CD4-positive, alpha-beta memory T cell (primary cell): Measurements from ENCODE around the gene ZNF837. TPM values are rescaled to one million over a fixed set of nuclear protein-coding genes. Genes with fewer than 3 reads are reported as not detected.

Source experiments
- CTCF ChIA-PET: fragments of 350-600 bp; sonication (Branson Sonifier 250); formaldehyde crosslinking; loops from one replicate; lab custom pipeline; 2021; ENCODE audit warnings: inconsistent platforms; ENCODE audit not compliant: partially characterized antibody; lab: Charles Lee
- POLR2A ChIA-PET: fragments of 350-600 bp; sonication (Branson Sonifier 250); formaldehyde crosslinking; loops from one replicate; lab custom pipeline; 2021; ENCODE audit not compliant: partially characterized antibody; lab: Charles Lee
- DNase-seq, 5 donors: peaks; one replicate each; pipeline versions ENCODE4 v3.0.0 to v3.0.0-alpha.2; 2020 to 2022; ENCODE audit warnings: mixed read lengths in 1 of 5
- H3K27ac ChIP-seq: one replicate; pipeline ENCODE4 v1.7.0; 2013; ENCODE audit warnings: low read depth, low read length
- H3K27me3 ChIP-seq: 2 replicates; pipeline ENCODE4 v1.7.0; 2013; ENCODE audit warnings: mild to moderate bottlenecking, low read length, moderate library complexity; ENCODE audit not compliant: insufficient read depth
- H3K36me3 ChIP-seq: 2 replicates; pipeline ENCODE4 v1.7.0; 2013; ENCODE audit warnings: mild to moderate bottlenecking, low read length, moderate library complexity; ENCODE audit not compliant: insufficient read depth
- H3K4me1 ChIP-seq: 2 replicates; pipeline ENCODE4 v1.7.0; 2013; ENCODE audit warnings: mild to moderate bottlenecking, low read length, moderate library complexity; ENCODE audit not compliant: insufficient read depth
- H3K4me3 ChIP-seq, 2 donors: one replicate each; pipeline ENCODE4 v1.7.0; 2013; ENCODE audit warnings: low read length in 2 of 2, mild to moderate bottlenecking in 1 of 2
- H3K9me3 ChIP-seq, 2 donors: one replicate each; pipeline ENCODE4 v1.7.0; 2013; ENCODE audit warnings: low read length in 2 of 2, control low read depth in 1 of 2; ENCODE audit not compliant: control insufficient read depth in 1 of 2
- H3K27ac Mint-ChIP-seq, 7 donors: one replicate each; pipeline ENCODE4 v1.8.0; 2020 to 2021; ENCODE audit warnings: mixed read lengths in 7 of 7, mild to moderate bottlenecking in 6 of 7, inconsistent platforms in 3 of 7, moderate library complexity in 3 of 7
- H3K27me3 Mint-ChIP-seq, 2 donors: one replicate each; pipeline ENCODE4 v1.8.0; 2020 to 2021; ENCODE audit warnings: mixed read lengths in 2 of 2
- H3K36me3 Mint-ChIP-seq, 2 donors: one replicate each; pipeline ENCODE4 v1.8.0; 2020 to 2021; ENCODE audit warnings: mixed read lengths in 2 of 2, inconsistent platforms in 1 of 2, mild to moderate bottlenecking in 1 of 2
- H3K4me1 Mint-ChIP-seq, 4 donors: one replicate each; pipeline ENCODE4 v1.8.0; 2020 to 2021; ENCODE audit warnings: mixed read lengths in 4 of 4, mild to moderate bottlenecking in 1 of 4
- H3K4me3 Mint-ChIP-seq, 8 donors: one replicate each; pipeline ENCODE4 v1.8.0; 2020 to 2021; ENCODE audit warnings: mixed read lengths in 8 of 8, mild to moderate bottlenecking in 7 of 8, moderate library complexity in 6 of 8, inconsistent platforms in 3 of 8
- H3K9me3 Mint-ChIP-seq, 8 donors: one replicate each; pipeline ENCODE4 v1.8.0; 2020 to 2021; ENCODE audit warnings: mixed read lengths in 8 of 8, mild to moderate bottlenecking in 5 of 8, inconsistent platforms in 3 of 8, moderate library complexity in 1 of 8
- intact Hi-C: fragments of 100-400 bp; cut with micrococcal nuclease; formaldehyde crosslinking; loops from one replicate; pipeline ENCODE4 v1.15.1; 2023
- polyA plus RNA-seq, 2 donors: library from polyadenylated mRNA; unstranded; fragments of 300-500 nt; fragmentation: Illumina TruSeq; gene quantifications; one replicate each; pipeline ENCODE4 v1.2.3, GENCODE V29; 2021
- total RNA-seq, 2 experiments: library from RNA; stranded (reverse); gene quantifications; one replicate each; pipeline ENCODE4 v1.2.3, GENCODE V29; 2021

ZNF837 gene
- total and polyA plus RNA-seq, 4 experiments from 2014 or later: 3.4 to 4.6 (median 3.6) TPM

- intact Hi-C loops: no loop called here
- Histone ChIP-seq H3K27ac (no peak overlapping the region), H3K4me1 (no peaks in the 10 kb centered on the region), H3K4me3 (no peak overlapping the region), H3K9me3 (no peaks in the 10 kb centered on the region), H3K27me3 (no peaks in the 10 kb centered on the region), H3K36me3 (no peaks in the 10 kb centered on the region)
- ChIA-PET POLR2A (interaction anchor here (0.9 kb wide), 1 partner anchor 10 kb away, joined by 3 read pairs; no protein-coding TSS in a partner anchor), CTCF (interaction anchor here (1.3 kb wide), 1 partner anchor 36 kb away, joined by 3 read pairs; the partner anchor contains the start of gene ZNF584)
- H3K27me3 Mint-ChIP-seq: no peaks in the 10 kb centered on the region
- DNase-seq: no peak
- H3K9me3 Mint-ChIP-seq: no peaks in the 10 kb centered on the region
- peaks cover 0 to 3% (median 1%) of the 10 kb centered on the region in 4 donors for H3K4me1 Mint-ChIP-seq
- no peak overlapping the region for H3K4me3 Mint-ChIP-seq
- peaks cover 0 to 3% of the 10 kb centered on the region in 2 donors for H3K36me3 Mint-ChIP-seq
- H3K27ac Mint-ChIP-seq: no peak overlapping the region
These were observed 8.3 kb downstream of the ZNF837 start for GRCh38 chr19:58372311-58373133.

GRCh38 chr19:58368561-58369360, 12.1 kb downstream of the ZNF837 start:
- Mint-ChIP-seq H3K36me3 (peaks cover 0 to 3% of the 10 kb centered on the region in 2 donors), H3K27ac (no peak overlapping the region), H3K4me3 (no peak overlapping the region), H3K4me1 (peaks cover 0 to 3% (median 1%) of the 10 kb centered on the region in 4 donors), H3K9me3 (no peaks in the 10 kb centered on the region), H3K27me3 (no peaks in the 10 kb centered on the region)
- no peak overlapping the region for H3K27ac ChIP-seq
- no peaks in the 10 kb centered on the region for H3K4me1 ChIP-seq
- intact Hi-C loops: no loop called here
- H3K36me3 ChIP-seq: no peaks in the 10 kb centered on the region
- CTCF ChIA-PET: no interaction called here
- DNase-seq: no peak
- H3K9me3 ChIP-seq: no peaks in the 10 kb centered on the region
- no peak overlapping the region for H3K4me3 ChIP-seq
- POLR2A ChIA-PET: no interaction called here
- H3K27me3 ChIP-seq: no peaks in the 10 kb centered on the region

- no peaks in the 10 kb centered on the region for H3K36me3 ChIP-seq
- Mint-ChIP-seq H3K36me3 (peaks cover 0 to 3% of the 10 kb centered on the region in 2 donors), H3K9me3 (no peaks in the 10 kb centered on the region), H3K4me3 (no peak overlapping the region), H3K4me1 (peaks cover 1 to 3% (median 2%) of the 10 kb centered on the region in 4 donors), H3K27ac (no peak overlapping the region), H3K27me3 (no peaks in the 10 kb centered on the region)
- DNase-seq: no peak
- H3K4me3 ChIP-seq: no peak overlapping the region
- no peaks in the 10 kb centered on the region for H3K27me3 ChIP-seq
- POLR2A ChIA-PET: no interaction called here
- CTCF ChIA-PET: no interaction called here
- no peaks in the 10 kb centered on the region for H3K4me1 ChIP-seq
- no peak overlapping the region for H3K27ac ChIP-seq
- intact Hi-C loops: no loop called here
- H3K9me3 ChIP-seq: no peaks in the 10 kb centered on the region
These were observed 13.0 kb downstream of the ZNF837 start for GRCh38 chr19:58367698-58368454.

GRCh38 chr19:58366585-58367430, 14.0 kb downstream of the ZNF837 start:
- Mint-ChIP-seq H3K27me3 (no peaks in the 10 kb centered on the region), H3K4me1 (peaks cover 8 to 10% (median 9%) of the 10 kb centered on the region in 4 donors), H3K36me3 (peaks cover 0 to 6% of the 10 kb centered on the region in 2 donors), H3K27ac (no peak overlapping the region), H3K9me3 (no peaks in the 10 kb centered on the region), H3K4me3 (no peak overlapping the region)
- no peaks in the 10 kb centered on the region for H3K27me3 ChIP-seq
- no peaks in the 10 kb centered on the region for H3K9me3 ChIP-seq
- no peak overlapping the region for H3K4me3 ChIP-seq
- peaks cover 4% of the 10 kb centered on the region for H3K4me1 ChIP-seq
- intact Hi-C loops: no loop called here
- POLR2A ChIA-PET: no interaction called here
- no peak for DNase-seq
- no peak overlapping the region for H3K27ac ChIP-seq
- H3K36me3 ChIP-seq: no peaks in the 10 kb centered on the region
- CTCF ChIA-PET: no interaction called here

- Mint-ChIP-seq H3K27me3 (no peaks in the 10 kb centered on the region), H3K4me1 (peaks cover 6 to 13% (median 9%) of the 10 kb centered on the region in 4 donors), H3K9me3 (no peaks in the 10 kb centered on the region), H3K27ac (no peak overlapping the region), H3K36me3 (peaks cover 0 to 3% of the 10 kb centered on the region in 2 donors), H3K4me3 (peak overlapping the region in 3 of 8 donors; percentile 26 to 43 (median 40))
- ChIA-PET CTCF (interaction anchor here (1.3 to 3.0 kb wide), 4 partner anchors 45 to 156 kb away, joined by 3 to 11 read pairs (median 5); partner anchors contain the start of genes ZBTB45, ZNF544 and ZNF584), POLR2A (interaction anchor here (1.2 to 5.5 kb wide), 5 partner anchors 15 to 191 kb away, joined by 3 to 77 read pairs (median 26); partner anchors contain the start of genes CHMP2A, ERVK3-1 and ZNF837)
- no peak overlapping the region for H3K27ac ChIP-seq
- H3K27me3 ChIP-seq: no peaks in the 10 kb centered on the region
- peaks cover 9% of the 10 kb centered on the region for H3K4me1 ChIP-seq
- no peaks in the 10 kb centered on the region for H3K9me3 ChIP-seq
- no peak for DNase-seq
- no peaks in the 10 kb centered on the region for H3K36me3 ChIP-seq
- H3K4me3 ChIP-seq: no peak overlapping the region
- intact Hi-C loops: no loop called here
These were observed 16.7 kb downstream of the ZNF837 start for GRCh38 chr19:58364146-58364545.
